Mesangial cell (primary cell): ENCODE measurements around the gene ZCCHC7. TPM values are rescaled to one million over a fixed set of nuclear protein-coding genes. Genes with fewer than 3 reads are reported as not detected.

Source experiments
- total RNA-seq: library from RNA; depleted of rRNA; stranded (reverse); fragments of >200 nt; gene quantifications from 2 replicates; pipeline ENCODE4 v1.2.3, GENCODE V29; 2015

ZCCHC7 gene
- 4.9 and 6.2 TPM in 2 replicates for total RNA-seq

DNA sequence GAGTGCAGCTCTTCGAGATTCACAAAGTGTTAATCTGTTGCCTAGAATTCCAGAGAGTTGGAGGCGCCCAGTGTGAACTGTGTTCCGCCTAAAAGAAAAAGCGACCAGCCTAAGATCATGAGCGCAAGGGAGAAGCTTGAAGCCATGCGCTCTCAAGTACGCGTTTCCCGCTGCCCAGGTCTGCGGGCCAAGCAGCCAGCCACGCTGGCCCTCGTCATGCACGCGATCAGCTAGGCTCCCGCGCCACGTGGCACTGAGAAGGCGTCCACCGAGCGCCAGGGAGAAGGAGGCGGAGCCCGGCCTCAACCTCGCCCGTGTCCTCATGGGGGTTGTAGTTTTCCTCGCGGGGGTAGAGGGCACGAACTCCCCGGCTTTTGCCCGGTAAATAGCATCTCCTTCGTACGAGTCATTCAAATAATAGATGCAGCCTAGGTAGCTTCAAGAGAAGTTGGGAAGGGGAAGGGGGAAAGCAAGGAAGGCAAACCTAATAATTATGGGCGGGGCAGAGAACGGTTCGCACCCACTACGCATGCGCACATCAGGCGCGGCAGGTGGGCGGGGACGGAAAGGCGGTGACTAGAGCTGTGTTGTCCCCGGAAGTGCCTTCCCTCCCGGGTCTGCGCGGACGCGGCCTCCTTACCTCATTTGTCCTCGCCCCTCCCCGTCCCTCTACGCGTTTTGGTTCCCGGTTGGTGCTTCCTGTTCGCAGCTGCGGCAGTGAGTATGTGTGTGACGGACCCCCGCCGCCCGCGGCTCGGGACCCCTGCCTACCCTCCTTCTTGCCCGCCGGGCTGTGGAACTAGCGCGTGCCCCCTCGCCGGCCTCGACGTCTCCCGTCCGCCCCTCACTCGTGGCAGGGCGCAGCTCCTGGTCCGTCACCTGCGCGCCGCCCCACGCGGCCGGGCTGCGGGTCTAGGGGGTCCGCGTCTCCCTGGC lies at the start of gene ZCCHC7:
TSS of gene ZCCHC7 (plus strand) at position 668 of the 936 bp plus-strand sequence.

Other genes starting within 250 kb of the ZCCHC7 start
- not detected in 2 replicates for gene PAX5, start 86.3 kb upstream of the ZCCHC7 start, total RNA-seq